Heart left ventricle (tissue), 16 donors: ENCODE data around the gene GLRA1. TPM values are rescaled to one million over a fixed set of nuclear protein-coding genes. Genes with fewer than 3 reads are reported as not detected.
"Not testable (repeated sequence)": the region's sequence is repeated elsewhere in the genome, so short reads cannot be mapped to it uniquely, and the experiment has no call there.

Source experiments
- ATAC-seq, 4 donors: fragments of 200-7000 bp; cut with Tn5 transposase; one replicate each; pipeline ENCODE4 v1.9.1; 2020 to 2022; ENCODE audit warnings: moderate library complexity in 4 of 4, mild to moderate bottlenecking in 3 of 4, moderate number of reproducible peaks in 1 of 4
- DNase-seq, 5 donors: peaks; one replicate each; pipeline ENCODE4 v3.0.0-alpha.2; 2020
- H3K27ac ChIP-seq, 12 donors: fragments of 200-600 bp; sonication (generic) in 4 of 12; one replicate each; pipeline versions ENCODE4 v1.5.0 to v1.8.0; 2016 to 2022; ENCODE audit warnings: mild to moderate bottlenecking in 2 of 12
- H3K27me3 ChIP-seq, 9 donors: fragments of 200-600 bp; sonication (generic) in 2 of 9; one replicate each; pipeline versions ENCODE4 v1.5.1 to v1.8.0; 2016 to 2022; ENCODE audit warnings: mild to moderate bottlenecking in 3 of 9
- H3K36me3 ChIP-seq, 9 donors: fragments of 200-600 bp; sonication (generic) in 2 of 9; one replicate each; pipeline versions ENCODE4 v1.5.0 to v1.8.0; 2018 to 2022; ENCODE audit warnings: mild to moderate bottlenecking in 2 of 9
- H3K4me1 ChIP-seq, 12 donors: fragments of 200-600 bp; sonication (generic) in 4 of 12; one replicate each; pipeline versions ENCODE4 v1.5.0 to v1.8.0; 2016 to 2022; ENCODE audit warnings: mild to moderate bottlenecking in 3 of 12
- H3K4me3 ChIP-seq, 12 donors: fragments of 200-600 bp; sonication (generic) in 4 of 12; one replicate each; pipeline versions ENCODE4 v1.5.0 to v1.8.0; 2017 to 2022; ENCODE audit warnings: mild to moderate bottlenecking in 9 of 12, moderate library complexity in 4 of 12
- H3K9me3 ChIP-seq, 12 donors: fragments of 200-600 bp; sonication (generic) in 4 of 12; one replicate each; pipeline versions ENCODE4 v1.5.0 to v1.8.0; 2016 to 2022; ENCODE audit warnings: mild to moderate bottlenecking in 1 of 12
- CTCF ChIP-seq, 12 donors: fragments of 200-600 bp; sonication (generic) in 4 of 12; IDR thresholded peaks; one replicate each; pipeline versions ENCODE4 v1.5.0 to v1.8.0; 2018 to 2022; ENCODE audit warnings: antibody characterized with exemption in 12 of 12, mild to moderate bottlenecking in 5 of 12
- POLR2A ChIP-seq, 2 donors: fragments of 450-650 bp; IDR thresholded peaks; one replicate each; pipeline ENCODE4 v1.6.1; 2017; ENCODE audit warnings: antibody characterized with exemption in 2 of 2, mild to moderate bottlenecking in 2 of 2, moderate library complexity in 2 of 2
- whole genome bisulfite sequencing, 4 donors: extraction: QIAGEN DNeasy Blood & Tissue Kit in 2 of 4; methylation state at CpG; one replicate each; pipeline versions ENCODE4 v1.1.5 to v1.1.7; 2013 to 2018; 5-methylcytosine and 5-hydroxymethylcytosine counted together
- intact Hi-C, 10 donors: fragments of 100-400 bp; cut with DNase I; formaldehyde crosslinking; loops; one replicate each; pipeline versions ENCODE4 v1.11.1 to v1.14.2; 2022
- polyA plus RNA-seq, 2 donors: library from polyadenylated mRNA; stranded (reverse); fragments of 200-250 nt; gene quantifications; one replicate each; pipeline ENCODE4 v1.2.3, GENCODE V29; 2013
- total RNA-seq, 9 donors: library from RNA; depleted of rRNA in 2 of 9; stranded (reverse); fragments of >200 nt in 2 of 9; fragmentation: NEBNext Ultra II Directional in 3 of 9; extraction: Animal tissue kit (Norgen Biotek cat#: 25700) in 3 of 9; gene quantifications; one replicate each; pipeline versions ENCODE4 v1.1.0 to v1.2.4, GENCODE V29; 2016 to 2023
- donor health status: ischemic (EF 13 %, LVEDD 7.1; RV severe dilation, severe dysfunction).
- donor health status: healthy with polysubstance abuse.
- donor health status: DM: no; HTN: yes; CAD: no.
- donor health status: DM: no; HTN: no; CAD: no.
- donor health status: ischemic (EF 25% LVEDD 6.9; RV normal size, moderate dysfunction).
- donor health status: ischemic (EF 25% LVEDD 5.7; RV mildly dilated, moderate dysfunction).
- donor health status: healthy.
- donor health status: DM: yes; HTN: yes; CAD: no.
- donor health status: ischemic (EF 35%, LVEDD 5.7; RV mildly dilated, moderate dysfunction).
- donor health status: nonischemic (EF 11% LVEDD 7.7; RV severe dilation, severe dysfunction).
- donor health status: DM: yes; HTN: yes; CAD: no.
- donor health status: PGD.
- donor health status: ischemic (EF 29% LVEDD 5.4; RV normal size, mild dysfunction).
- donor health status: nonischemic (EF 23%, LVEDD 6.1; RV moderate dilation, normal function).

The GLRA1 gene
- total and polyA plus RNA-seq, 11 donors, result not detected

DNA sequence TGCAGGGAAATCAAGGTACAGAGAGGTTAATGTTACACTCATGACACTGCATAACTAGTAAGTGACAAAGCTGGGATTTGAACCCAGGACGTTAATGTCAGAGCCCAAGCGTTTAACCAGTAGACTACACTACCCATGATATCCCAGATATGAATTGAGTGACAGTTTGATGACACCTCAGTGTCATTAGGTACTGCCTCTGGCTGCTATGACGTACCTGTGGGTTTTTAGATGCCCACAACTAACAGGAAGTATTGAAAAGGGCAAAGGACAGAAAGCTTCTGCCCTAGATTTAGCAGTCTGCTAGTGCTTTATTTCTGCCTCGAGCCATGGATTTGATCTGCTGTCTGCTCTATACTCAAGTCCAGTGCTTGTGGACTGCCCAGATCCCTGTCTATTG lies 56.2 kb downstream of the GLRA1 start:
- no peak for TF ChIP-seq POLR2A (IDR thresholded peaks at IDR 0.05)
- TF ChIP-seq CTCF (IDR thresholded peaks at IDR 0.05), result no peak
- DNase-seq, result no peak

DNA sequence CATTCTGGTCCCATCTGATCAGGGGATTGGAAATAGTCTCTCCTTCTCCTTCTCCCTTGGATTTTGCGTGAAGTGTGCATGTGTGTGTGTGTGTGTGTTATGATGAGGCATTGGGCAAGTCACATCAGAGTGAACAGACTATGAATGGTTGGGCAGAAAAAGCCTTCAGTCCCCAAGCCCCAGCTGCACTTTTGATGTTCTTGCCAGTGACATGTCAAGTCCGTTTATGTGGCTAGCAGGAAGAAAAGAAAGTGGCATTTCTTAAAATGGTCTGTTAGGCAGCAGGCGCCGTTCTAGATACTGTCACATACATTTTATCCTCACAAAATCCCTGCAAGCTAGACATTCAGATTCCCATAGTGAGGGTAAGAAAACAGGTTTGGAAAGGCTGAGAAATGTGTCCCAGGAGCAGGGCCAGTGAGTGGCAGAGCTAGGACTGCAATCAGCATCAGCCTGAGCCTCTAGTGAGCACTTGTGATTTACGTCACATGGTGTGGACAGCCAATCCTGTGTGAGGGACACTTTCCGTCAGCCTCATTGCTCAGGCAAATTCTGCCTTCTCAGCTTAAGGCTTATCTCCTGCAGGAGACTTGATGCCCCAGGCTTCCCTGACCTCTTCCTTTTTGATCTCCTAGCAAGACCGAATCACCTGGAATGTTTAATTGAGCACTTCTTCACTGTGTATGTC lies 60.4 kb downstream of the GLRA1 start:
- no peaks in the 10 kb centered on the region for H3K4me1 ChIP-seq
- ATAC-seq (peak in 1 of 4 donors; percentile 57), DNase-seq (no peak)
- no peaks in the 10 kb centered on the region for H3K9me3 ChIP-seq
- no peaks in the 10 kb centered on the region for H3K27me3 ChIP-seq
- H3K4me3 ChIP-seq, result no peak overlapping the region
- WGBS, 4 donors, result 69 to 78% (median 75%) methylated on average over 7 of the region's 7 CpGs
- TF ChIP-seq POLR2A (IDR thresholded peaks at IDR 0.05) (no peak), CTCF (IDR thresholded peaks at IDR 0.05) (no peak)
- H3K27ac ChIP-seq, result no peak overlapping the region
- intact Hi-C loops, result no loop called here
- H3K36me3 ChIP-seq, result no peaks in the 10 kb centered on the region

More for the DNA sequence above, 56.2 kb downstream of the GLRA1 start:
- Histone ChIP-seq H3K9me3 (no peaks in the 10 kb centered on the region), H3K27ac (no peak overlapping the region), H3K36me3 (no peaks in the 10 kb centered on the region), H3K4me1 (no peaks in the 10 kb centered on the region), H3K4me3 (no peak overlapping the region), H3K27me3 (no peaks in the 10 kb centered on the region)
- intact Hi-C loops, result no loop called here
- 75 to 91% (median 83%) methylated on average over 4 of the region's 4 CpGs for WGBS, 4 donors
- no peak for ATAC-seq

DNA sequence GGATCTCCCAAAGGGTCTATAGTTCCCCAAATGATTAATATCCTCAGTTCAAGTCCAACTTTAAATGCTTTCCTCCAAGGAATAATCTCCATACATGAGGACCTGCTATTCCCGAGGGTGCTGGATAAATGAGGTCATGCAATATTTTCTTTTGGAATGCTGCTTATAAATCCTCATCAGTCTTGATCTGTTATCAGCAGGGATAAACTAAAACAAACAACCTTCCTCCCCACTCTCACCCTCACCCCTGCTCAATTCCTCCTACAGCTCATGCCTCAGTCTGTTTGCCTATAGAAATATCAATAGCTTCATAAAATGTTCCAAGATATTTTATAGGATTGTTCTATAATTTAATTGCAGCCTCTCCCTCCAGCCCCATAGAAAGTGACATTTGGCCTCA lies 61.1 kb downstream of the GLRA1 start:
- no peaks in the 10 kb centered on the region for H3K9me3 ChIP-seq
- ATAC-seq (no peak), DNase-seq (no peak)
- H3K4me1 ChIP-seq, result peaks cover 0 to under 1% (median 0%) of the 10 kb centered on the region in 12 donors
- H3K27me3 ChIP-seq, result no peaks in the 10 kb centered on the region
- no peaks in the 10 kb centered on the region for H3K36me3 ChIP-seq
- TF ChIP-seq CTCF (IDR thresholded peaks at IDR 0.05) (no peak), POLR2A (IDR thresholded peaks at IDR 0.05) (no peak)
- no peak overlapping the region for H3K4me3 ChIP-seq
- WGBS, 4 donors, result 60 to 81% (median 72%) methylated on average over 1 of the region's 1 CpG
- intact Hi-C loops, result no loop called here
- no peak overlapping the region for H3K27ac ChIP-seq

- H3K27me3 ChIP-seq, result no peaks in the 10 kb centered on the region
- peaks cover 0 to 7% (median 0%) of the 10 kb centered on the region in 12 donors for H3K4me1 ChIP-seq
- no peak overlapping the region for H3K4me3 ChIP-seq
- H3K9me3 ChIP-seq, result no peaks in the 10 kb centered on the region
- no peaks in the 10 kb centered on the region for H3K36me3 ChIP-seq
- intact Hi-C loops, result no loop called here
- no peak overlapping the region for H3K27ac ChIP-seq
- TF ChIP-seq CTCF (IDR thresholded peaks at IDR 0.05) (no peak), POLR2A (IDR thresholded peaks at IDR 0.05) (no peak)
- 72 to 83% (median 83%) methylated on average over 2 of the region's 2 CpGs for WGBS, 4 donors
- ATAC-seq (no peak), DNase-seq (no peak)
Observed at GRCh38 chr5:151862811-151863472, 61.7 kb downstream of the GLRA1 start.

- intact Hi-C loops, H3K36me3 ChIP-seq, H3K4me3 ChIP-seq, ATAC-seq, DNase-seq, H3K4me1 ChIP-seq, H3K27ac ChIP-seq, H3K27me3 ChIP-seq, H3K9me3 ChIP-seq: not testable (repeated sequence)
- WGBS, 4 donors, result 83 to 91% (median 88%) methylated on average over 3 to 4 of the region's 4 CpGs
Observed at GRCh38 chr5:151860867-151861266, 63.8 kb downstream of the GLRA1 start.
